Eye (tissue), 1 donor: ENCODE results near the gene PTGFRN.
"Not testable (repeated sequence)": the region's sequence is repeated elsewhere in the genome, so short reads cannot be mapped to it uniquely, and the experiment has no call there.

ENCODE experiments used
- DNase-seq: peaks from one replicate; pipeline ENCODE4 v3.0.0-alpha.2; 2015

Gene PTGFRN

DNA sequence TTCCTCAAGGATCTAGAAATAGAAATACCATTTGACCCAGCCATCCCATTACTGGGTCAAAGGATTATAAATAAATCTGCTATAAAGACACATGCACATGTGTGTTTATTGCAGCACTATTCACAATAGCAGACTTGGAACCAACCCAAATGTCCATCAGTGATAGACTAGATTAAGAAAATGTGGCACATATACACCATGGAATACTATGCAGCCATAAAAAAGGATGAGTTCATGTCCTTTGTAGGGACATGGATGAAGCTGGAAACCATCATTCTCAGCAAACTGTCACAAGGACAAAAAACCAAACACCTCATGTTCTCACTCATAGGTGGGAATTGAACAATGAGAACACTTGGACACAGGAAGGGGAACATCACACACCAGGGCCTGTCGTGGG lies 70.6 kb downstream of the PTGFRN start:
- DNase-seq: not testable (repeated sequence)

DNA sequence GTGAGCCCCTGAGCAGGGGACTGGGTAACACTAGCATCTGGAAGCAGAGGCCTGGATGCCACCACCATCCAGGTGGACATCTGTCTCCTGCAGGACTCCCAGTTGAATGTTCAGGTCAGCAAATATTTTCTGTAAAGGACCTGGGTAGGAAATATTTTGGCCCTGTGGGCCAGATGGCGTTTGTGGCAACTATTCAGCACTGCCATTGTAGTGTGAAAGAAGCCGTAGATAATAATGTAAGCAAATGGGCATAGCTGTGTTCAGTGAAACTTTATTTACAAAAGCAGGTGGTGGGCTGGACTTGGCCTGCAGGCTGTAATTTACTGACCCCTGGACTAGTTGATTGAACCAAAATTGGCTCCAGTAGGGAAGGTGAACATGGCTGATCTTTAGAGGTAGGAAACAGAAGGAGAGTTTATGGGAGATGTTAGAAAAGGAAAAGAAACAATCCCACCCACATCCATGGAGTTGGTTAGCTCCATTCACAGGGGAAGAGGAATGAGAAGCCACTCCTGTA lies 71.9 kb downstream of the PTGFRN start:
- DNase-seq: no peak

DNA sequence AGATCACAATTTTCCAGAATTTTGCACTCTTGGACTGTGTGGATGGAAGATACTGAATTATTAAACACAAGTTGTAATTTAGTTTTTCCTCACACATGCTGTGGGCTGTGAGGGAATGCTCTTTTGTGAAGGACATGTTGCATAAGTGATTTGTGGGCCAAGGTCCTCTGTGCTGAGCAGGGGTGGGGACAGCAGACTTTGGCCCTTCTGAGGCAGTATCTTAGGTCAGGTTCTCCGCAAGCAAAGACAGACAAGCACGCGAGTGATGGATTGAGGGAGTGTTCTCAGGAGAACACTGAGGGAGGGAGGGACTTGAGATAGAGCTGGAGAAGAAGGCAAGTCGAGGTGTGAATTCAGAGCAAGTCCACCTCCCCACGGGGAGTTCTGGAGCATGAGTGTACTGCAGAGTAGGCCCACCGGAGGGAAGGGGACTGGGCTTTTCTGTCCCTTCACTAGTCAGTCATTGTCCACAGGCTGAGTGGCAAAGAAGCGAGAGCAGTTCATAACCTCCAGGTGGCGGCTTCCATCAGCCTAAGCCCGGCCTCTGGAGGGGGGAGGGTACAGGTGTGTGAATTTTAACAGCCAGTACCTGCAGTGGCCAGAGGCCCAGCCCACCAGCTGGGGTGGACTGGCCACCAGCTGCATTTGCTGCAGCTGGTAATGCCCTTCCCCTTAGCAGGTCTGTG lies 72.7 kb downstream of the PTGFRN start:
- DNase-seq: no peak

DNA sequence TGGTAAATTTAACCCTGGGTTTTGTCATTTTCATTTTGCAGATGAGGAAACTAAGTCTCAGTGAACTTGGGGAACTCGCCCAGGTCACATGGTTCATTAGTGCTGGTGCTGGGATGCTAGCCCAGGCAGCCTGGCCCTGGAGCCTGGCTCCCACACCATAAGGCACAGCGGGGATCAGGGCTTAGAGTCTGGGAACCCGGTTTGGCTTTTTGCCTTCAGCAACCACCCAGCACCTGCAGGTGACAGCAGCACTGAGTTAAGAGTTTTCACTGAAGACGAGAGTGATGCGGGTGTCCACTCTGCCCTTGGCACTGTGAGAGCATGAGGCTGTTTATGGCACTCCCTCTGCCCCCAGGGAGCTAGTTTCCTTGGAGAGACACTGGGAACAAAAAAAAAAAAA lies 73.4 kb downstream of the PTGFRN start:
- DNase-seq: no peak

DNA sequence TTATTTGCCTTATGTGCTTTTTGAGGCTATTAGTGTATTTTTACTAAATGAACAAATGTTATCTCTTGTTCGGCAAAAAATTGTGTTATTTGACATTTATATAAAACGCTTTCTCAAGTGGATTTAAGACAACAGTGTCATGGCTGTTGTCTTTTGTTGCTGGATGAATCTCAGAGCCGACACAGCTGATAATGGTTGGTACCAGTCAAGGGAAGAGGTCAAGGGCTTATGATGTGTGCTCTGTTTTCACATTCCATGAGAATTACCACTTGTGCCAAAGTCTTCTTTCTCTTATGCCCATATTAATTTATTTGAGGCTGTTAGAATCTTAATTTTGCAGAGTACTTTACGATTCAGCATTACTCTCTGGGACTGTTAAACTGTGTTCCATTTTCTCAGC lies 74.0 kb downstream of the PTGFRN start:
- DNase-seq: no peak

DNA sequence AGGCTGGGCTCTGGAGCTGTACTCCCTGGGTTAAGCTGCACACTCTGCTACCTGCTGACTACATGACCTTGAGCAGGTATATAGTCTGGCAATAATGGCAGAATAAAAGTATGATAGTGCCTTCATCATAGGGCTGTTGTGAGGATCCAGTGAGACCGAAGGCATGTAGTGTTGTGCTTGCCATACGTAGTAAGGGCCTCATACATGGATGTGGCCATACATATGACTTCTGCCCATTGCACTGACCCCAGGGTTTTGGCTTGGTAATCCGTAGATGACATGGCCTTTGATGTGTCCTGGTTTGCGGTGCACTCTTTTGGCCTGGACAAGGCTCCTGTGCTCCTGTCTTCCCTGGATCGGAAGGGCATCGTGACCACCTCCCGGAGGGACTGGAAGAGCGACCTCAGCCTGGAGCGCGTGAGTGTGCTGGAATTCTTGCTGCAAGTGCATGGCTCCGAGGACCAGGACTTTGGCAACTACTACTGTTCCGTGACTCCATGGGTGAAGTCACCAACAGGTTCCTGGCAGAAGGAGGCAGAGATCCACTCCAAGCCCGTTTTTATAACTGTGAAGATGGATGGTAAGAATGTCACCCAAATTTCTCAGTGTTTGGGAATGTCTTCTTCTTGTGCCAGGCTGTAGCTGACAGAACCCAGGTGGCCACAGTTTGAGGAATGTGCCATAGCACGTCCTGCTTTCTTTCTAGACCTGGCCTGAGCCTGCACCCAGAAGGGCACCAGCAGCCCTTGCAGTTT lies 74.9 kb downstream of the PTGFRN start:
- DNase-seq: no peak

DNA sequence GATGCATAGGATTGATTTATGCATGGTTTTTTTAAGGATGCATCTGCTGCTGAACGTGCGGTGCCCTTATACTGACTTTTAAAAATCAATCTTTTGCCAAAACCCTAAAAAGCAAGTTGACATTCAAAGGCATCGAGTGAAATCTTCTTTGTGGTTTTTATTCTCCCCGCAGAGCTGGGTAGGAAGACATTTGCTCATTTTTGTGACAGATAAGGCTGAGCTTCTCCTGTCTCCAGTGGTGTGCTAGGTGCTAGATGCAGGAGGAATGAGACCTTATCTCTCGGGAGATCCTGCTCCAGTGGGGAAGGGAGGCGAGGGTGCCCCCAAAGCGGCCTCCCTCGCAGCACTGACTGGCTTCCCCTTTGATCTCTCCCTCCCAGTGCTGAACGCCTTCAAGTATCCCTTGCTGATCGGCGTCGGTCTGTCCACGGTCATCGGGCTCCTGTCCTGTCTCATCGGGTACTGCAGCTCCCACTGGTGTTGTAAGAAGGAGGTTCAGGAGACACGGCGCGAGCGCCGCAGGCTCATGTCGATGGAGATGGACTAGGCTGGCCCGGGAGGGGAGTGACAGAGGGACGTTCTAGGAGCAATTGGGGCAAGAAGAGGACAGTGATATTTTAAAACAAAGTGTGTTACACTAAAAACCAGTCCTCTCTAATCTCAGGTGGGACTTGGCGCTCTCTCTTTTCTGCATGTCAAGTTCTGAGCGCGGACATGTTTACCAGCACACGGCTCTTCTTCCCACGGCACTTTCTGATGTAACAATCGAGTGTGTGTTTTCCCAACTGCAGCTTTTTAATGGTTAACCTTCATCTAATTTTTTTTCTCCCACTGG lies 76.9 kb downstream of the PTGFRN start:
- no peak for DNase-seq

DNA sequence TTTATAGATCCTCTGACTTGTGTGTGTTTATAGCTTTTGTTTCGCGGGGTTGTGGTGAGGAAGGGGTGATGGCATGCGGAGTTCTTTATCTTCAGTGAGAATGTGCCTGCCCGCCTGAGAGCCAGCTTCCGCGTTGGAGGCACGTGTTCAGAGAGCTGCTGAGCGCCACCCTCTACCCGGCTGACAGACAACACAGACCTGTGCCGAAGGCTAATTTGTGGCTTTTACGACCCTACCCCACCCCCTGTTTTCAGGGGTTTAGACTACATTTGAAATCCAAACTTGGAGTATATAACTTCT lies 77.5 kb downstream of the PTGFRN start:
- no peak for DNase-seq

DNA sequence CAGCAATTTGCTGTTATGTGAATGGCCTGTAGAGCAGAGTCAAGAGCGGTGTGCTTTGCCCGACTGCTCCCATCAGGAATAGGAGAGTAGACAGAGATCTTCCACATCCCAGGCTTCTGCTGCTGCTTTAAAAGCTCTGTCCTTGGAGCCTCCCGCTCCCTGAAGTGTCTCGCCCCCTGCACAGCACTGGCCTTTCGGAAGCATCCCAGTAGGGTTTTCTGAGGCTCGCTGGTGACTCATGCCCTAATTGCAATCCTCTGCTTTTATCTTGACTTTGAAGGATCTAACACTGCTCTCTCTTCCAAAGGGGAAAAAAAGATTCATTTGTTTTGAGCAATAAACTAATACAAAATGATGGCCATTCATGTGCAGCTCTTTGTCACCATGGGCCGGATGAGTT lies 78.5 kb downstream of the PTGFRN start:
- no peak for DNase-seq

DNA sequence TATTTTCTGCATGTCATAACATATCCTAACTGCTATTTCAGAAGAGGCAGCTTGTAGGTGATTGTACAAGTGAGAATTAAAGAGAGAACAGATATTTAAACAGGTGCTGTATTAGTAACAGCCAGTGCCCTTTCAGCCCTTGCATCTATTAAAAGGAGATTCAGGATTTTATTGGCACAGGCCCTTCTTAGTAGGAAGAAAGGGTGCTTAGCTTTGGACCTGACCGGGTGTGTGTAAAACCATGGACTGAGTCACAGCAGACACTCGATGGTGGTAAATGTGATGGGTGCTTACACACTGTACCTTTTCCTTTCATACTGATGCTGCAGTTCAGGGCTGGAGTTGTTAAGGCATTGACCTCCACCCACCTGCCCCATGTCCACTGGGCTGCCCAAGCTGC lies 79.2 kb downstream of the PTGFRN start:
- no peak for DNase-seq

DNA sequence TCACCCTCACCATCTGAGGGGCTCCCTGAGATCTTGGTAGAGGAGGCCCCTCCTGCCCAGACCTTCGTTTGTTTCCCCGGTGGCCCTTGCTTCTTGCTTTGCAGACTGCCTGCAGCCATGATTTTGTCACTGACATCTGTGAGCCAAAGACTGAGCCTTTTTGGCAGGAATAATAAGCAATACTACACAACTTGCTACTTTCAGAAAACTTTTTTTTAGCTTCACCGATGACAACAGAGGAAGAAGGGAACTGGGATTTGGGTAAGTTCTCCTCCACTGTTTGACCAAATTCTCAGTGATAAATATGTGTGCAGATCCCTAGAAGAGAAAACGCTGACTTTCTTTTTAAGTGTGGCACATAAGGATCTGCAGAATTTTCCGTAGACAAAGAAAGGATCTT lies 80.1 kb downstream of the PTGFRN start:
- no peak for DNase-seq

DNA sequence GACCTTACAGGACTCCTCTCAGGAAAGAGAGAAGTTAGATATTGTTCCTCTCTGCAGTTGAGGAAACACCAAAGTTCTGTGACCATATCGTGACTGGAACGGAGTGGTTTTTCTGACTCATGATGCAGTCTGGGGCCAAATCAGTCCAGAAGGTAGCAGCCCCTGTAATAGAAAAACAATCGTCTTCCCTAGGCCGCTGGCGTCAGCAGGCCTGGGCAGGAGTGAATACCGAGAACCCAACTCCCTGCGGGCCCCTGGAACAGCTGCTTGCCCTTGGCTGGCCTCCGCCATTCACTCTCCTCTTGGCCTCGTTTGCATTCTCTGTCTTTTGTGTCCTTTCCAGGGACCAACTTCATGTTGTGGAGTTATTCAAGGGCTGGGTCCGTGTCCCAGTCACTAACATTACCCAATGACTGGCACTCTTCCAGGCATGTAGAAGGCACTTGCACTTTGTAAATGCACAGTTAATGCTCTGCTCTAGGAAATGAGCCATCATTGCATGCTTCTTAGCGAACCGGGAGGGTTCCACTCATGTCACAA lies 81.0 kb downstream of the PTGFRN start:
- DNase-seq: no peak

DNA sequence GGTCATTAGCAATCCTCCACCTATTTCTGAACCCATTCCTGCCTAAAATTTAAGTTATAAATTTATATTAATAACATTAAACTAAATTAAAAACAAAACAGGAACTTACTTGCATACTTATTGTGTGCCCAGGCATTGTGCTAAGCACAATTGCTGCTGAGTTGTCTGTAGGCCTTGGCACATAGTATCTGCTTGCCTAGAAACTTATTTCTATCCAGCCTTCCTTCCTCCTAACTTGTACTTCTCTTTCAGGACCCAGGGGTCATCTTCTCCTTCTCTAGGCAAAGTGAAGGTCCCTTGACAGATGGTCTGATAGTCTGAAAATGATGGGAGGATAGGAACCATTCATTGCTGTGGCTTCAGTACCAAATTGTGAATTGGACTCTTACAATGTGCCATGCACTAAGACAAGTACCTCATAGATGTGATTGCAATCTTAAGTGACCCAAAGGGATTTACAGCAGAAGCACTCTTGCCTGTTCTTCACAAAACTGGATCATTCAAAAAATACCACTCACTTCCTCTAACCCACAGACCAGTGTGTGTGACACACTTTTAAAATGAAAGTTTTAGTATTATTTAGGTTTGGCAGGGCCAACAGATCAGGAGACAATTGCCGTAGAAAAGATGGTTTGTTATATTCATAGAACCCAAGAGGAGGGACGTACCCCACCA lies 81.6 kb downstream of the PTGFRN start:
- no peak for DNase-seq

DNA sequence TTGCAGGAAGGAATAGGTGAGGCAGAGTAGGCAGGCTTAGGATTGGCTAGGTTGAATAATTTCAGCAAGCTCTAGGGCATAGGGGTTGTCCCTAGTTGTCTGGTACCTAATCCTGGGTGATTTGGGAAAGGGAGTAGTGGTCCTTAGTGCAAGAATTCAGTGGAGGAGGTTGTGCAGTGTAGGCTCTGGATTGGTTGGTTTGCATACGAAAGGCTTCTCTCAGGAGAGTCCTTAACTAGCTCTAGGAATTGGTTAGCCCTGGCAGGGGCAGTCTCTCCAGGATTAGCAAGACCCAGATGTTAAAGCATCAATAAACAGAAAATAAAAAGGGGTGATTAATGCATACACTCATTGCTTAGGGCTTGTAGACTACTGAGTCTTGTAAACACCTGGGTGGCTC lies 82.2 kb downstream of the PTGFRN start:
- DNase-seq: no peak

DNA sequence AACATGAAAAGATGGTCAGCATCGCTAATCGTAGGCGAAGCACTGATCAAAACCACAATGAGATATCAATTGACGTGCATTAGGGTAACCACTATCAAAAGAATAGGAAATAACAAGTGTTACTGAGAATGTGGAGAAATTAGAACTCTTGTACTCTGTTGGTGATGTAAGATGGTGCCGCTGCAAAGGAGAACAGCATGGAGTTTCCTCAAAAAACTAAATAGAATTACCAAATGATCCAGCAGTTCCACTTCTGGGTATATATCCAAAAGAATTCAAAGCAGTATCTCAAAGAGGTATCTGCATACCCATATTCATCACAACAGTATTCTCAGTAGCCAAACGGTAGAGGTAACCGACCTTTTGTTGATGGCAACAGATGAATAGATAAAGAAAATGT lies 83.6 kb downstream of the PTGFRN start:
- DNase-seq: no peak

DNA sequence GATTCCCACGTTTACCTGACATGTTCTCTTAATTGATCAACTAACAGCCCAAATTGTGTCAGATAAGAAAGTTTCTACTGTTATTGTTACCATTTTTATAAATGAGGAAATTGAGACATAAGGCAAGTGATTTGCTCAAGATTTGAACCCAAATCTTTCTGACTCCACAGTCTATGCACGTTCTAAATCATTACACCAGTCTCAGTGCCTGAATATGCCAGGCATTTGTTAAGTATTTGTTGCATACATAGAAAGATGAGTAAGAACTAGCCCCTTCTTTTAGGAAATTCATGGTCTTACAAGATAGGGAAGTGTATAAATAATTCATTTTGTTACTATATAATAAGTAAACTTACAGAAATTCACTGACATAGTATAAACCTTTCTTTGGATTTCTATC lies 84.7 kb downstream of the PTGFRN start:
- no peak for DNase-seq

DNA sequence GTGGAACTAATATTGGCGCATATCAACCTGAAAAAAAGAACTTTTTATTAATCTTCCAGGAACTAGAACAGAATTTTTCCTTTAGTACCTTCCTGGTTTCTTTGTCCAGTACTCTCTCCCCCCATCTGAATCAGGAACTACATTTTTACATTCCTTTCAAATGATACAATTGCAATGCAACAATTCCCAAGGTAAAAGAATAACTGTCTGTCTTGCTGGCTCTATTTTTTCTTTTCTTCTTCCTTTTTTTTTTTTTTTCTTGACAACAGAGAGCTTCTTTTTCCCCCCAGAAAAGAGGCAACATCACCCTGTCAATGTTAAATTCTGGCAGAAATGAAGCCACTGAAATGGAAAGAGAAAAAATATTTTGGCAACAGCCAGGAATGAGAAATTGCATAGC lies 87.3 kb downstream of the PTGFRN start:
- DNase-seq: no peak

DNA sequence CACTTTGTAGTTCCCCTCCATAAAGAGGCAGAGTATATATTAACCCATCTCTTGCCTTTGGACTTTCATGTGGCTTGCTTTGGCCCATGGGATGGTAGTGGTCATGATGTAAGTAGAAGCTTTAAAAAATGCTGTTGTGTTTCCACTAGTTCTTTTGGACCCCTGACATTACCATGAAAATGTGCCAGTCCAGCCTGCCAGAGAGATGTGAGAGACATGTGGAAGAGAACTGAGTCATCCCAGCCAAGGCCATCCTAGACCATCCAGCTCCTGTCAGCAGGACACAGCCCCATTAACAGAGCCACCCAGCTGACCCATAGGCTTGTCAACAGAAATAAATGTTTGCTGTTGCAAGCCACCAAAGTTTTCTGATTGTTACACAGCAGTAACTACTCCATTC lies 87.9 kb downstream of the PTGFRN start:
- DNase-seq: no peak

DNA sequence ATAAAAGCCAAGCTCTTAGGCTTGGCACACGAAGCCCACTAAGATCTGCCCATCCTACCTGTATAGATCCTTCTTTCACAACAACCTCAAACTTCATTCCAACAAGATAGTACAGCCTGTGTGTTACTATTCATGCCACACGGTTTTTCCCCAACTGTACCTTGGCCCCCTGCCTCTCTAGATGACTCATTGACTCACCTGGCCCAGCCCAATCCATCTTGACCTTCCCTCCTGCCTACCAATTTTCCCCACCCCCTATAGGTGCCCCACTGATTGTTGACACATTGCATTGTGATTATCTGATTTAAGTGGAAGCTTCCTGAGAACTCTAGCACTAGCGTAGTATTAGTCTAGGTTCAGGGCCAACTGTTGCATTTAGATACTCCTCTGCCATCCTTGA lies 89.9 kb downstream of the PTGFRN start:
- DNase-seq: no peak

DNA sequence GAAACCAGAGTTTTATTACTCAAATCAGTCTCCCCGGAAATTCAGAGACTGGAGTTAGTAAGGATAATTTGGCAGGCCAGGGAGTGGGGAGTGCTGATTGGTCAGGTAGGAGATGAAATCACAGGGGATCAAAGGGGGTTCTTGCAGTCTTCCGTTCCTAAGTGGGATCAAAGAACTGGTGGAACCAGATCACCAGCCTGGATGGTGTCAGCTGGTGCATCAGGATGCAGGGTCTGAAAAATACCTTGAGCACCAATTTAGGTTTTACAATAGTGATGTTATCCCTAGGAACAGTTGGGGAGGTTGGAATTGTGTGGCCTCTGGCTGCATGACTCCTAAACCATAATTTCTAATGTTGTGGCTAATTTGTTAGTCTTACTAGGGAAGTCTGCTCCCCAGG lies 90.4 kb downstream of the PTGFRN start:
- no peak for DNase-seq

DNA sequence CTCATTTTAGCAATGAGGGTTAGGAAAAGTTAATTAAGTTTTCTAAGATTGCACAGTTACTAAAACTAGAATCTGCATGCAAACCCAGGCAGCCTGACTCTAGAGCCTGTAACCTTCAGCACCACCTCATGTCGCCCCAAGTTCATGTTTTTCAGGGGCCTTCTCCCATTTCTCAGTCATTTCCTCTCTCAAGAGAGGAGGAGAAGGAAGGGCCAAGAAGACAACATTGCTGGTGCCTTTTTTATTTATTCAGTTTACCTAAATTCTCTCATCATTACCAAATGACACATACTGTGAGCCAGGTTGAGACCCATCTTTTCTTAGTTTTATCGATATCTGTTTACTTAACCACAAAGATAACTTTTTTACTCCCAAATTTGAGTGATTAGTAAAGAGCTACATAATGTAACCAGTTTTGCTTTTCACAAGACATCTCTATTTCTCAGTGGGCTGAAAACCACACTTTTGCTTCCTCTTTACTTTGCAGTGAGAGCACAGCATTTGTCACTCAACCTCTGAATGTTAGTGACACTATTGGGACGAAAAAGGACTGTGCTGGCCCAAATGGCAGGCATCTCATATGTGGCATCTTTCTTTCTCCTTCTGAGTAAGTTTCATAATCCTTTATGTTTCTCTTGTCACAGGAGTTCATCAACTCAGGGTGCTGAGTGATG lies 91.7 kb downstream of the PTGFRN start, which contains the start of gene CD101:
CD101 (plus strand) TSS at position 507 of the 674 bp plus-strand sequence; CDS start at position 565, 58 bp downstream.
- no peak for DNase-seq

DNA sequence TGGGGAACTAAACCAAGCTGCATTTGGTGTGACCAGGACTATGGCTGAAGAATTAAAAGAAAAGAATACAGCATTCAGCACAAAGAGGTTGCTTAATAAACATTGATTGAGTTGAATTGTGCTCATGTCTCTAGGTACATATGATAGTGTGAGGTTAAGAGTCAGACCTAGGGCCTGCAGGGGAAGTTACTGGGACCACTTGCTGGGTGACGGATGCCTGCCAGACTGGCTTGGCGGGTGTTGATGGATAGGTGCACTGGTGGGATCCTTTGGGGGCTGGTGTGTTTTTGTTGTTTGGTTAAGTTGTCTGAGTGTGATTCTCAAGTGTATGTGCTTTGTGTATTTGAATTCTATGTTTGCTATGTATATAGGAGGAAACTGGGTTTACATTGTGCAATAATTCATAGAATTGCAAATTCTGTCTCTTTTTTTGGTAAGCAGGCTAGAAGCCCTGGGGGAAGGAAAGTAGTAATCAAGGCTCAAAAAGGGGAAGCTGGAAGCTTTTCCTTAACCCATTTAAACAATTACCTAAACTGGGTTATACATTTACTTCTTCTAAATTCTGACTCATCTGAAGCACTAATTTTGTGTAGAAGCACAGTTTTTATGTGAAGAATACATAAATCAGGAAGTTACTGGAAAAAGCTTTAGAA lies 93.6 kb downstream of the PTGFRN start:
- no peak for DNase-seq
